BE2C (cell line): ENCODE data around the gene PFN2.

Experiments
- DNase-seq: peaks from one replicate; pipeline ENCODE4 v3.0.0-alpha.2; 2020
- H3K27me3 ChIP-seq: fragments of 250-450 bp; sonication (Bioruptor Pico); 2 replicates; pipeline ENCODE4 v1.5.1; 2020; ENCODE audit warnings: mild to moderate bottlenecking
- H3K36me3 ChIP-seq: fragments of 250-450 bp; sonication (Bioruptor Pico); 2 replicates; pipeline ENCODE4 v1.5.1; 2020; ENCODE audit warnings: mild to moderate bottlenecking
- H3K4me1 ChIP-seq: fragments of 250-450 bp; sonication (Bioruptor Pico); 2 replicates; pipeline ENCODE4 v1.5.1; 2020
- H3K4me3 ChIP-seq: 2 replicates; pipeline ENCODE4 v1.5.1; 2011; ENCODE audit warnings: low read depth, low read length
- H3K9me3 ChIP-seq: fragments of 250-450 bp; sonication (Bioruptor Pico); 2 replicates; pipeline ENCODE4 v1.5.1; 2020
- CTCF ChIP-seq: IDR thresholded peaks from 2 replicates; pipeline ENCODE4 v1.5.1; 2012; ENCODE audit warnings: mild to moderate bottlenecking, low read depth, low read length

The PFN2 gene

GRCh38 chr3:149965278-149965677 lies 5.4 kb downstream of the PFN2 start:
- Histone ChIP-seq H3K9me3 (no peaks in the 10 kb centered on the region), H3K4me3 (no peak overlapping the region), H3K27me3 (no peaks in the 10 kb centered on the region), H3K4me1 (no peaks in the 10 kb centered on the region; the same call in 1 of the 2 replicates), H3K36me3 (peaks cover 53% of the 10 kb centered on the region)
- no peak for DNase-seq
- no peak for TF ChIP-seq CTCF

GRCh38 chr3:149964291-149964690 lies 6.4 kb downstream of the PFN2 start:
- no peak for TF ChIP-seq CTCF
- Histone ChIP-seq H3K36me3 (peaks cover 53% of the 10 kb centered on the region), H3K9me3 (no peaks in the 10 kb centered on the region), H3K4me1 (no peaks in the 10 kb centered on the region; the same call in 1 of the 2 replicates), H3K27me3 (no peaks in the 10 kb centered on the region), H3K4me3 (no peak overlapping the region)
- DNase-seq: no peak

GRCh38 chr3:149963485-149963884 lies 7.2 kb downstream of the PFN2 start:
- no peak for DNase-seq
- Histone ChIP-seq H3K27me3 (no peaks in the 10 kb centered on the region), H3K36me3 (peaks cover 58% of the 10 kb centered on the region), H3K4me1 (no peaks in the 10 kb centered on the region; the same call in none of the 2 replicates), H3K9me3 (no peaks in the 10 kb centered on the region), H3K4me3 (no peak overlapping the region)
- TF ChIP-seq CTCF: no peak

- Histone ChIP-seq H3K4me1 (peaks cover 6% of the 10 kb centered on the region), H3K27me3 (no peaks in the 10 kb centered on the region), H3K4me3 (no peak overlapping the region), H3K9me3 (no peaks in the 10 kb centered on the region), H3K36me3 (peaks cover 50% of the 10 kb centered on the region)
- no peak for DNase-seq
- no peak for TF ChIP-seq CTCF
These were observed 11.3 kb downstream of the PFN2 start for GRCh38 chr3:149959443-149959842.

- Histone ChIP-seq H3K36me3 (peaks cover 52% of the 10 kb centered on the region), H3K4me1 (peaks cover 6% of the 10 kb centered on the region), H3K9me3 (no peaks in the 10 kb centered on the region), H3K27me3 (no peaks in the 10 kb centered on the region), H3K4me3 (no peak overlapping the region)
- TF ChIP-seq CTCF: no peak
- no peak for DNase-seq
These were observed 12.4 kb downstream of the PFN2 start for GRCh38 chr3:149958171-149958796.

GRCh38 chr3:149957361-149958125 lies 13.2 kb downstream of the PFN2 start:
- peaks cover 56% of the 10 kb centered on the region for H3K36me3 ChIP-seq
- DNase-seq: no peak
- no peak for TF ChIP-seq CTCF

More at GRCh38 chr3:149957361-149958125, 13.2 kb downstream of the PFN2 start:
- Histone ChIP-seq H3K4me1 (peaks cover 6% of the 10 kb centered on the region), H3K9me3 (no peaks in the 10 kb centered on the region), H3K27me3 (no peaks in the 10 kb centered on the region), H3K4me3 (no peak overlapping the region)
